ENCODE measurements around the gene LMBRD1. TPM values are rescaled to one million over a fixed set of nuclear protein-coding genes. Genes with fewer than 3 reads are reported as not detected.
"Not testable (repeated sequence)": the region's sequence is repeated elsewhere in the genome, so short reads cannot be mapped to it uniquely, and the experiment has no call there.

The LMBRD1 gene
- total RNA-seq: 44.4 TPM

- H3K9me3 ChIP-seq (ENCODE audit: control insufficient read depth in 3 of 3, low read length in 3 of 3): no peaks in the 10 kb centered on the region
- H3K4me3 ChIP-seq (ENCODE audit: low read length in 3 of 3): peak within 1 kb of the TSS; percentile 87 to 91 (median 90)
- no peaks in the 10 kb centered on the region for H3K36me3 ChIP-seq (ENCODE audit: control insufficient read depth in 3 of 3, insufficient read depth in 3 of 3, low read length in 3 of 3)
- H3K9ac ChIP-seq (ENCODE audit: low read depth in 1 of 3, low read length in 3 of 3): peak within 1 kb of the TSS; percentile 90 to 95 (median 90)
- H3K27ac ChIP-seq (ENCODE audit: low read depth, low read length): peak within 1 kb of the TSS; percentile 97
- H3K4me1 ChIP-seq (ENCODE audit: control insufficient read depth in 3 of 3, insufficient read depth in 3 of 3, low read length in 3 of 3): peaks cover 8 to 16% (median 13%) of the 10 kb centered on the region in 3 donors
- no peaks in the 10 kb centered on the region for H3K27me3 ChIP-seq (ENCODE audit: control insufficient read depth in 3 of 3, insufficient read depth in 3 of 3, low read length in 3 of 3)
Measured at GRCh38 chr6:69796642-69797390, at the start of gene LMBRD1. LMBRD1 (minus strand) TSS chr6:69797010; CDS start chr6:69796881, 129 bp downstream.

GRCh38 chr6:69846312-69846711, 49.5 kb upstream of the LMBRD1 start:
- no peak overlapping the region for H3K4me3 ChIP-seq (ENCODE audit: low read length in 3 of 3)
- no peaks in the 10 kb centered on the region for H3K9me3 ChIP-seq (ENCODE audit: control insufficient read depth in 3 of 3, low read length in 3 of 3)
- no peaks in the 10 kb centered on the region for H3K27me3 ChIP-seq (ENCODE audit: control insufficient read depth in 3 of 3, insufficient read depth in 3 of 3, low read length in 3 of 3)
- no peaks in the 10 kb centered on the region for H3K36me3 ChIP-seq (ENCODE audit: control insufficient read depth in 3 of 3, insufficient read depth in 3 of 3, low read length in 3 of 3)
- H3K27ac ChIP-seq (ENCODE audit: low read depth, low read length): no peak overlapping the region
- H3K4me1 ChIP-seq (ENCODE audit: control insufficient read depth in 3 of 3, insufficient read depth in 3 of 3, low read length in 3 of 3): peaks cover 0 to 5% (median 0%) of the 10 kb centered on the region in 3 donors
- no peak overlapping the region for H3K9ac ChIP-seq (ENCODE audit: low read depth in 1 of 3, low read length in 3 of 3)

GRCh38 chr6:69843189-69843588, 46.4 kb upstream of the LMBRD1 start:
- H3K9me3 ChIP-seq (ENCODE audit: control insufficient read depth in 3 of 3, low read length in 3 of 3): no peaks in the 10 kb centered on the region

GRCh38 chr6:69841862-69842261, 45.1 kb upstream of the LMBRD1 start:
- H3K4me3 ChIP-seq (ENCODE audit: low read length in 3 of 3): no peak overlapping the region
- H3K9ac ChIP-seq (ENCODE audit: low read depth in 1 of 3, low read length in 3 of 3): no peak overlapping the region
- no peaks in the 10 kb centered on the region for H3K9me3 ChIP-seq (ENCODE audit: control insufficient read depth in 3 of 3, low read length in 3 of 3)
- H3K27ac ChIP-seq (ENCODE audit: low read depth, low read length): no peak overlapping the region
- no peaks in the 10 kb centered on the region for H3K36me3 ChIP-seq (ENCODE audit: control insufficient read depth in 3 of 3, insufficient read depth in 3 of 3, low read length in 3 of 3)
- H3K4me1 ChIP-seq (ENCODE audit: control insufficient read depth in 3 of 3, insufficient read depth in 3 of 3, low read length in 3 of 3): no peaks in the 10 kb centered on the region
- H3K27me3 ChIP-seq (ENCODE audit: control insufficient read depth in 3 of 3, insufficient read depth in 3 of 3, low read length in 3 of 3): no peaks in the 10 kb centered on the region

More at GRCh38 chr6:69843189-69843588, 46.4 kb upstream of the LMBRD1 start:
- no peak overlapping the region for H3K4me3 ChIP-seq (ENCODE audit: low read length in 3 of 3)
- H3K27me3 ChIP-seq (ENCODE audit: control insufficient read depth in 3 of 3, insufficient read depth in 3 of 3, low read length in 3 of 3): no peaks in the 10 kb centered on the region
- no peak overlapping the region for H3K9ac ChIP-seq (ENCODE audit: low read depth in 1 of 3, low read length in 3 of 3)
- no peaks in the 10 kb centered on the region for H3K36me3 ChIP-seq (ENCODE audit: control insufficient read depth in 3 of 3, insufficient read depth in 3 of 3, low read length in 3 of 3)
- peaks cover 0 to 5% (median 0%) of the 10 kb centered on the region in 3 donors for H3K4me1 ChIP-seq (ENCODE audit: control insufficient read depth in 3 of 3, insufficient read depth in 3 of 3, low read length in 3 of 3)
- H3K27ac ChIP-seq (ENCODE audit: low read depth, low read length): no peak overlapping the region

GRCh38 chr6:69835414-69836179, 38.8 kb upstream of the LMBRD1 start:
- Histone ChIP-seq H3K27ac (ENCODE audit: low read depth, low read length) (no peak overlapping the region), H3K4me1 (ENCODE audit: control insufficient read depth in 3 of 3, insufficient read depth in 3 of 3, low read length in 3 of 3) (no peaks in the 10 kb centered on the region), H3K36me3 (ENCODE audit: control insufficient read depth in 3 of 3, insufficient read depth in 3 of 3, low read length in 3 of 3) (no peaks in the 10 kb centered on the region), H3K4me3 (ENCODE audit: low read length in 3 of 3) (no peak overlapping the region), H3K27me3 (ENCODE audit: control insufficient read depth in 3 of 3, insufficient read depth in 3 of 3, low read length in 3 of 3) (no peaks in the 10 kb centered on the region), H3K9ac (ENCODE audit: low read depth in 1 of 3, low read length in 3 of 3) (no peak overlapping the region), H3K9me3 (ENCODE audit: control insufficient read depth in 3 of 3, low read length in 3 of 3) (no peaks in the 10 kb centered on the region)

GRCh38 chr6:69832558-69832957, 35.7 kb upstream of the LMBRD1 start:
- H3K36me3 ChIP-seq (ENCODE audit: control insufficient read depth in 3 of 3, insufficient read depth in 3 of 3, low read length in 3 of 3): no peaks in the 10 kb centered on the region
- no peaks in the 10 kb centered on the region for H3K9me3 ChIP-seq (ENCODE audit: control insufficient read depth in 3 of 3, low read length in 3 of 3)
- no peak overlapping the region for H3K27ac ChIP-seq (ENCODE audit: low read depth, low read length)
- no peak overlapping the region for H3K4me3 ChIP-seq (ENCODE audit: low read length in 3 of 3)
- H3K9ac ChIP-seq (ENCODE audit: low read depth in 1 of 3, low read length in 3 of 3): no peak overlapping the region
- H3K4me1 ChIP-seq (ENCODE audit: control insufficient read depth in 3 of 3, insufficient read depth in 3 of 3, low read length in 3 of 3): no peaks in the 10 kb centered on the region
- H3K27me3 ChIP-seq (ENCODE audit: control insufficient read depth in 3 of 3, insufficient read depth in 3 of 3, low read length in 3 of 3): no peaks in the 10 kb centered on the region

- no peaks in the 10 kb centered on the region for H3K9me3 ChIP-seq (ENCODE audit: control insufficient read depth in 3 of 3, low read length in 3 of 3)
Measured at GRCh38 chr6:69827276-69827893, 30.6 kb upstream of the LMBRD1 start.

GRCh38 chr6:69825904-69826303, 29.1 kb upstream of the LMBRD1 start:
- Histone ChIP-seq H3K9ac (ENCODE audit: low read depth in 1 of 3, low read length in 3 of 3) (no peak overlapping the region), H3K27me3 (ENCODE audit: control insufficient read depth in 3 of 3, insufficient read depth in 3 of 3, low read length in 3 of 3) (no peaks in the 10 kb centered on the region), H3K36me3 (ENCODE audit: control insufficient read depth in 3 of 3, insufficient read depth in 3 of 3, low read length in 3 of 3) (no peaks in the 10 kb centered on the region), H3K27ac (ENCODE audit: low read depth, low read length) (no peak overlapping the region), H3K9me3 (ENCODE audit: control insufficient read depth in 3 of 3, low read length in 3 of 3) (no peaks in the 10 kb centered on the region), H3K4me3 (ENCODE audit: low read length in 3 of 3) (no peak overlapping the region), H3K4me1 (ENCODE audit: control insufficient read depth in 3 of 3, insufficient read depth in 3 of 3, low read length in 3 of 3) (no peaks in the 10 kb centered on the region)

More at GRCh38 chr6:69827276-69827893, 30.6 kb upstream of the LMBRD1 start:
- H3K36me3 ChIP-seq (ENCODE audit: control insufficient read depth in 3 of 3, insufficient read depth in 3 of 3, low read length in 3 of 3): no peaks in the 10 kb centered on the region
- H3K9ac ChIP-seq (ENCODE audit: low read depth in 1 of 3, low read length in 3 of 3): no peak overlapping the region
- H3K27me3 ChIP-seq (ENCODE audit: control insufficient read depth in 3 of 3, insufficient read depth in 3 of 3, low read length in 3 of 3): no peaks in the 10 kb centered on the region
- no peak overlapping the region for H3K27ac ChIP-seq (ENCODE audit: low read depth, low read length)
- no peaks in the 10 kb centered on the region for H3K4me1 ChIP-seq (ENCODE audit: control insufficient read depth in 3 of 3, insufficient read depth in 3 of 3, low read length in 3 of 3)
- no peak overlapping the region for H3K4me3 ChIP-seq (ENCODE audit: low read length in 3 of 3)

- H3K27ac ChIP-seq (ENCODE audit: low read depth, low read length); H3K4me1 ChIP-seq (ENCODE audit: control insufficient read depth in 3 of 3, insufficient read depth in 3 of 3, low read length in 3 of 3); H3K9me3 ChIP-seq (ENCODE audit: control insufficient read depth in 3 of 3, low read length in 3 of 3); H3K9ac ChIP-seq (ENCODE audit: low read depth in 1 of 3, low read length in 3 of 3); H3K36me3 ChIP-seq (ENCODE audit: control insufficient read depth in 3 of 3, insufficient read depth in 3 of 3, low read length in 3 of 3); H3K27me3 ChIP-seq (ENCODE audit: control insufficient read depth in 3 of 3, insufficient read depth in 3 of 3, low read length in 3 of 3); H3K4me3 ChIP-seq (ENCODE audit: low read length in 3 of 3): not testable (repeated sequence)
Measured at GRCh38 chr6:69824355-69824754, 27.5 kb upstream of the LMBRD1 start.

- H3K27ac ChIP-seq (ENCODE audit: low read depth, low read length): no peak overlapping the region
- H3K4me1 ChIP-seq (ENCODE audit: control insufficient read depth in 3 of 3, insufficient read depth in 3 of 3, low read length in 3 of 3): no peaks in the 10 kb centered on the region
- no peak overlapping the region for H3K4me3 ChIP-seq (ENCODE audit: low read length in 3 of 3)
- no peaks in the 10 kb centered on the region for H3K9me3 ChIP-seq (ENCODE audit: control insufficient read depth in 3 of 3, low read length in 3 of 3)
- H3K27me3 ChIP-seq (ENCODE audit: control insufficient read depth in 3 of 3, insufficient read depth in 3 of 3, low read length in 3 of 3): no peaks in the 10 kb centered on the region
- H3K9ac ChIP-seq (ENCODE audit: low read depth in 1 of 3, low read length in 3 of 3): no peak overlapping the region
- no peaks in the 10 kb centered on the region for H3K36me3 ChIP-seq (ENCODE audit: control insufficient read depth in 3 of 3, insufficient read depth in 3 of 3, low read length in 3 of 3)
Measured at GRCh38 chr6:69820438-69820837, 23.6 kb upstream of the LMBRD1 start.
